Epithelial cell of prostate (primary cell): ENCODE results near the gene MYO1G.

Source experiments
- DNase-seq: peaks from one replicate; pipeline ENCODE4 v3.0.0-alpha.2; 2011; ENCODE audit warnings: low read depth, low spot score
- H3K27ac ChIP-seq: fragments of 450-650 bp; 2 replicates; pipeline ENCODE4 v1.5.1; 2017; ENCODE audit warnings: mild to moderate bottlenecking

Gene MYO1G

DNA sequence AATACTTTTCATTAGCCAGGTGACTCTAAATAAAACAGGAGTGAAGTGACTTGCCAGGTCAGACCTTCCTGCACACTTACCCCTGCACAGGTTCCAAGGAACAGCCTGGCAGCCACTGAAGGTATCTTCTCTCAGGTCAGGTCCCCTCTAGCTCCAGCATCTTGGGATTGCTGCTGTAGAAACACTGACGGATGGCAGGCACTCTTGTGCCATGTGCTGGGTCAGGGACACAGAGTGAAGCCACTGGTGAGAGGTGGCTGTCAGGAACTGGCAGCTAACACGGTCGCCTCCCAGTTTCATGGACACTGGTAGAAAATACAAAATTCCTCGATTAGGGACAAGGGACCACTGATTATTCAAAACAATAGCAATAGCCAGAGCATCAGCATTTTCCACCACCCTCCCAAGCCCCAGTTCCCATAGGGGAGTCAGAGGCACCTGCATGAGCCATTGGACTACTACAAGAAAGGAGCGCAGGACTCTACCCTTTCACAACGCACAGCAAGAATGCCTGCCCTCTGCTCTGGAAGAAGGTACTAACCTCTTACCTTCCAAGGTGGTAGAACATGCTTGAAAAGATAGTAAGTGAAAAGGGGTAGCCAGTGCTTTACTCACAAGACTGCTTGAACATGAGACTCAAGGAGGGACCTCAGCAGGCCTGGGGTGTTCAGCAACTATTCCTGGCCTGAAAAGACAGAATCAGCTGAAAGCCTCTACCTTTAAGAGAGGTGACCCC lies 5.1 kb upstream of the MYO1G start:
- no peak for DNase-seq
- peak overlapping the region; percentile 71 for H3K27ac ChIP-seq

DNA sequence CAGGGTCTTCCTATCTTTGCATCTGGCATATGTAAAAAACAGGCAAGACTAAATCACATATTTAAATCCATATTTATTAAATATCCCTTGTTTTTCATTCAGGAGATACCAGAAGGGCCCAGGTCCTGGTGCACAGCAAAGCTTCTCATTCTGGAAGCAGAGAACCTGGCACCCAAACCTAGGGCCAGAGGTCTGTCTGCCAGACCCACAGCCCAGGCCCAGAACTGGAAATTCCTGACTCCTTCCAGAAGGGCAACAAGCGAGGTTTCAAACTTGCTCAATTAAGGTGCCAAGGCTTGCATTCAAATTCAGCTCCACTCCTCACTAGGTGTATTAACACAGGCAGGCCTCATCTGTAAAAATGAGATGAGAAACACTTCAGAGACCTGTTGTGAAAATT lies 4.2 kb upstream of the MYO1G start:
- H3K27ac ChIP-seq, result no peak overlapping the region
- no peak for DNase-seq

DNA sequence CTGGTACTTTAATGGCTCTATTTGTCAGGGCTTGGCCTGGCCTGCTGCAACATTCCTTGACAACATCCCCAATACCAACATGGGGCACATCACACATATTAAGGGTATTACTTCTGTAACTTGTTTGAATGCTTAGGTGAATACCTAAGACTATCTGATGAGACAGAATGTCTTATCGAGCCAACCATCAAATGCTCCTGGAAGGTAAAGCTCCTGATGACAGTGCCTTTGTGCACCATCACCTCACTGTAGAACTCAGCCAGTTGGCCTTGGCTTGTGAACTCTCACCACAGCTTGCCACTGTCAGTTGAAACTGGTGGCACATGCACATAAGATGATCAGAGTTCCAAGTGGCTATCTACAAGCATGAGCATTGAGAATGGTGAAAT lies 3.7 kb upstream of the MYO1G start:
- DNase-seq, result no peak
- no peak overlapping the region for H3K27ac ChIP-seq

DNA sequence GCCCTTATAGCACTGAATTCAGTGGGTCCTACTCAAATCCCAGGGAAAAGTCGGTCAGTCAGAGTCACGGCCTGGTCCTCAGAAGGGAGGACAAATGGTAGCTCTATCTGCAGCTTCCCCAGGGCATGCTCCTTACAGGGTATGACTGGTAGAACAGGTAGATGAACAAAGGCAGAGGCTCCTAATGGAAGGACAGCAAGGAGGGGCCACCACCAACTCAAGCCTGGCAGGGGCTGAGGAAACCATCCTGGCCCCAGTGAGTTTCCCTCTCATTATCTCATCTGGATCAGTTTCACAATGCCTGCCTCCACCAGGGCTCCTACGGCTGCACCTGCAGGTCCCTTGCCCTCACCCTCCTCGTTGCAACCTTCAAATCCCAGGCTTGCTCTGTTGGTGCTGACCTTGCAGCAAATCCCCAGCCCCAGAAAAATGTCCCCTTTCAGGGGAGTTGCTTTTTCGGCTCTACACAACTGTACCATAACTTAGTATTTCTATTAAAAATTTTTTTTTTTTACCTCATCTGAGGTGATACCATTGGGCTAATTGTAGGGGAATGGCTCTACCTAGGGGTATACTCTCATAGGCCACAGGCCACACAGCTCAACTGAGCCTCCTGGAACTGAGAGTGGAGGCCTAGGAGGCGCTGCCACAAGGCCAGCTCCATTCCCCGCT lies 2.4 kb upstream of the MYO1G start:
- no peak for DNase-seq
- H3K27ac ChIP-seq, result peak overlapping the region; percentile 67

DNA sequence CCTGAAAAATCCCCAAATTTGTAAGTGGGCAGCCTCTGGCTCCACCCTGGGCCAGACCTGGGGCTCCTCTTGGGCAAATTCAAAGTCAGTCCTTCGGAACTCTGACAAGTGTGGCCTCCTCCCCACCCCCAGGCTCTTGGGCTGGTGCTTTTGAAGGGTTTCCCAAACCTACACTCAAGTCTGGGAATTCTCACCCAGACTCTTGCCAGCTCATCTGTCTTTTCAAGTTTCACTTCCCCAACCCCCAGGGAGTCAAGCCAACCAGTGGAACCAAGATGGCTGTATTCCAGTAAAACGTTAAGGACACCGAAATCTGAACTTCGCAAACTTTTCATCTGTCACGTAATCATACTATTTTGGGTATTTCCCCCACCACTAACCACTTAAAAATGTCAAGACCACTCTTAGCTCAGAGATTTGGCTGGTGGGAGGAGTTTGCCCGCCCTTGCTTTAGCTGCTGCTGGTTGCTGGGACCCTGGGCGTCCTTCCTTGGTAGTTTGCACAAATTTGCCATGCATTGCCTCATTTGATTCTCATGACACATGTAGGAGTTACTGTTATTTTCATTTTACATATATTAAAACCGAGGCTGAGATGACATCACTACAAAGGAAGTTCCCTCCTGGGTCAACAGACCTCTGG lies 1.7 kb upstream of the MYO1G start:
- peak overlapping the region; percentile 67 for H3K27ac ChIP-seq
- no peak for DNase-seq

DNA sequence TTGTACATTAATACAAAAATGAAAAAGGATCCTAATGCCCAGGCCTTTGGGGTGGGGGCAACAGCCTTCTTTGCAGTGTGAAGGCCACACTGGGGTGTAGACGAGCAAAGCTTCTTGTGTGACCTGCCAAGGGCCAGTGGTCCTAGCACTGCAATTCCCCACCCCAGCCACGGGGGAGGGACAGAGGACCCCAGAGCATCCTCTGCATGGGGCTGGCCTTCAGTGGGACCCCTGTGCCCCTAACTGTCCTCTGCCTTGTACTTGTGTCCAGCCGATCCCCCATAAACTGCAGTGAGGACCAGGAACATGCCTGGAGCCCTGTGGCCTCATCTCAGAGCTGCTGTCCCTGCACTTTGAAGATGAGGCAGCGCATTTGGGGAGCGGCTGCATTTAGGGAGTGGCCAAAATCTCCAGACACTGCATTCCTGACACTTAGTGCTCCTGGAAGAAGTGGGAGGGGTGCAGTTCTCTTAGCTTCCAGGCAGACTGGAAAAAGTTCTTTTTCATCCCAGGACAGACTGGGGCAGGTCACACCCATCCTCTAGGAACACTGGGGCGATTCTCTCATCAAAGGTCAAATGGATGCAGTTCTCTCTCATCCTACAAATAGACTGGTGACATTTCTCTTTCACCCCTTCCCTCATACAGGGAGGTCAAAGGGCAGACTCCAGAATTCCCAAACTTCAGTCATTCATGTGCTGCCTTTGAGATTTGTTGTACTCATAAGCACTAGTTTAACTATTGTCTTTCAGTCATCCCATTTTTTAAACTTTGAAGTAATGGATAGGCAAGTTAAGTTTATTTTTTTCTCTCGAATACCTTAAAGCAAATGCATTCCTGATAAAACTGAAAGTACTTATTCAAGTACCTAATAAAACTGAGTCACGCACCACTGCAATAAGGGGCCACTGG lies 922 bp upstream of the MYO1G start:
- peak overlapping the region; percentile 67 for H3K27ac ChIP-seq
- no peak for DNase-seq

DNA sequence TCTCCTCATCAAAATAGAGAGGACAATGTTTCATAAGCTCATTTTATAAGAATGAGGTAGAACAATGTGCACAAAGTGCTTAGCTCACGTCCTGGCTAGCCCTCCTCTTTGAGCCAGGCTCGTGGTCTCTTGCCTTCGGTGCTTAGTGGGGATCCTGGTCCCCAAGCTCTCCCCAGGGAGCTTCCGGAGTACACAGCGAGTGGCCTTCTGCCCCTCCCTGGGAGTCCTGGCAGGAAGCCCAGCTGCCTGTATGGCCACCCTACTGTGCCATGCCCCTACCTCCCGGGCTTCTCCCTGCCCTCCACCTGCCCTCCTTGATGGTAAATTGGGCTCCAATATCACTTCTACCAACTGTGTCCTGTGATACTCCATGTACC lies 868 bp downstream of the MYO1G start:
- no peak for DNase-seq
- no peak overlapping the region for H3K27ac ChIP-seq

DNA sequence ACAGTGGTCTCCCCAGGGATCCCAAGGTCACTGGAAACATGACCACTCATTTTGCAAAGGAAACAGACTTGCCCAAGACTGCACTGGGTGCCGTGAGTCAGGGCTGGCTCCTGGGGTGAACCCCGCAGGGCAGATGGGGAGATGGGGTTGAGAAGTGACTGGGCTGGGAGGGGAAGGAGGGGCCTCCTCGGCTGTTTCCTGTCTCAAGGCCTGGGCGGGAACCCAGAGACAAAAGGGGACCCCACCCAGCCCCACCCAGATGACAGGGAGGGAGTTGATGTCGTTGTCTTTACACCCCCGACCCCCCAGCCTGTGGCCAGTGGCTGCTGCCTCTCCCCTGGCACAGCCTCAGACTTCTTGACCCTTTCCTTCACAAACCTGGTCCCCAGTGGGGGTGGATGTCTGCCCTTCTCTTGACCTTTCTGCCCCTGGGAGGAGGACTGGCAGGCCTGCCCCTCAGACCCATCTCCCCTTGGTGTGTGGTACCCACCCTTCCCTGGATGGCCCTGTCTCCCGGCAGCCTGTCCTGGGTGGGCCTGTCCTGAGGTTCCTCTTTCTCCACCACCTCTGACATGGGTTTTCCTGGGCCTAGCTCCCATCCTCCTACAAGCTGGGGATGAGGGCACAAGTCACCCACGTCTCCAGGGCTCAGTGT lies 1.4 kb downstream of the MYO1G start:
- no peak overlapping the region for H3K27ac ChIP-seq
- DNase-seq, result no peak

DNA sequence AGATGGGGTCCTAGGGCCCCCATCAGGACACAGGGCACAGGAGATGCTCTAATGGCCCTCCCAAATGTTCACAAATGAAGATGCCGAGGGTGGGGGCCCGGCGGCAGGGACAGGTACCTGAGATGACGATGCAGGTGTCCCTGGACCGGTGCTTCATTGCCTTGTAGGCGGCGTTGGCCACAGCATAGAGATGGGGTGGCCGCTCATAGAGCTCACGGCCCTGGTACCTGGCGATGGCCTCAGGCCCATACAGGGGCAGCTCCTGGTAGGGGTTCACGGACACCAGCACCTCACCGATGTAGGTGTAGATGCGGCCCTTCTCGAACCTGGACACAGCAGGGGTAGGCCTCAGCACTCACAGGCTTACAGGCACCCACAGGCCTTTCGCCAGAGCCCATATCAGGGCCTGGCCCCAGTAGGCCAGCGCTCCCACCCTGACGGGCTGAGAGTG lies 2.0 kb downstream of the MYO1G start:
- H3K27ac ChIP-seq, result no peak overlapping the region
- DNase-seq, result no peak

DNA sequence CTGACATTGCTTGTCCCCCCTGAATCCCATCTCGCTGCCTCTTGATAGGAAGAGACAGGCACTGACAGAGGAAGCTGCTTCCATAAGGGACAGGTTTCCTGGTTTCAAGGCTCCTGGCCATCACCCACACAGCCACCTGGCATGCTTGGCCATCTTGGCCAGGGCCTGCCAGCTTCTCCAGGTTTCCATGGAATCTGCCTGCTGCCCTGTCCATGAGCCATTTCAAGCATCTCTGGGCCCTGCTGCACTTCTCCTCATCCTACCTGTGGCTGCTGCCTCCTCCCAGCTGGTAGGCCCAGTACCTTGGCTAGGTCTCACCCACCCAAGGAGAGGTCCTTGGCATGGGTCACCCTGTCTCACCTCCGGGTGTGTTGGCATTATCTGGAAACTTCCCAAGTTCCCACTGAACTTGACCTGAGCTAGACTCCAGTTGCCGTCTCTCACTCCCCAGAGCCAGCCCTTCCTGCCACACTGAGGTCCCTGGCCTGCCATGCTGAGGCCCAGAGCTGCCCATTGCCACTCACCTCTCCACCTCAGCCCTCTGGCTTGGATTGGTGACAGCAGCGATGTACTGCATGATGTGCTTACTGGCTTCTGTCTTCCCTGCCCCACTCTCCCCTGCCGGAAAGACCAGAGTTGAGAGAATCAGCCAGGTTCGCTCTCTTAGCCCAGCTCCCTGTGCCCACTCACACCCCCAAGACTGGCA lies 2.6 kb downstream of the MYO1G start:
- no peak for DNase-seq
- no peak overlapping the region for H3K27ac ChIP-seq

DNA sequence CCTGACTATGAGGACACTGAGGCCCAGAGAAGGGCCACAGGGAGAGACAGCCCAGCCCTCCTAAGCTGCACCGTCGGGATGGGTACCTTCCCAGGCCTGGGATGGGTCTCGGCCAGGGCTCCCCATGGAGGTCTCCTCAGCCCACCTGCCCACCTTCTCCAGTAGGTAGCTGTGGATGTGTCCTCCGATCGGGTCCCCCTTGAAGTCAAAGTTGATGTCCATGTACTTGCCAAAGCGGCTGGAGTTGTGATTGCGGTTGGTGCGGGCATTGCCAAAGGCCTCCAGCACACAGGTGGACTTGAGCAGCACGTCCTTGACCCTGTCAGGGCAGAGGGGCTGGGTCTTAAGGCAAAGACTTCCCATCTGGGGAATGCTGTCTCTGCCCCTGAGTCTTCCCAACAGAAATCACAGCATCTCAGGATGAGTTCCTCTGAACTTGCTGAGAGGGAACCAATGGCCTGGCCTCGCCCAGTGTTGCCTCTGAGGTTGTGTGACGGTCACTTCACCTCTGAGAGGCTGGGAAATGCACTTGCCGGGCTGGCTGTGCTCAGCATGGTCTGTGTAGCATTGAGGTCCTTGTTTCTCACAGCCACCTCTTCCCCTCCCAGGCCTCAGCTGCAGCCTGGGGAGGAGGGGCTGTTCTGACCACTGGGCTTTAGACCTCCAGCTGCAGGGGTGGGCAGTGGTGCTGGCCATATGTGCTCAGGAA lies 3.3 kb downstream of the MYO1G start:
- no peak for DNase-seq
- H3K27ac ChIP-seq, result no peak overlapping the region

DNA sequence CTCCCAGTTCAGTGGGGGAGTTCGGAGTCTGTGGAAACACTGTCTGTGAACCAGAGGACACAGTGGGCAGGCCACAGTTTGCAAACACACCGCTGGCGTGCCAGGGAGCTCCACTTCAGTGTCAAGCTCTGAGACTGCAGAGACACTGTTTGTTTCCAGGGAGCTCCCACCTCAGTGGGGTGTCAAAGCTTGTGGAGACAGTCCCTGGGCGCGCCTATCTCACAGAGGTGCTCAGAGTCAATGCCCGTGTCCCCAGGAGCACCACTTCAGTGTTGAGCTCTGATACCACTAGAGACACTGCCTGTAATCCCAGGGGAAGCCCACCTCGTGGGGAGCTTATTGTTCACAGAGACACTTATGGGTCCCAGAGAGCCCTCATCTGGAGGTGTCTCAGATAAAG lies 4.3 kb downstream of the MYO1G start:
- H3K27ac ChIP-seq, result no peak overlapping the region

DNA sequence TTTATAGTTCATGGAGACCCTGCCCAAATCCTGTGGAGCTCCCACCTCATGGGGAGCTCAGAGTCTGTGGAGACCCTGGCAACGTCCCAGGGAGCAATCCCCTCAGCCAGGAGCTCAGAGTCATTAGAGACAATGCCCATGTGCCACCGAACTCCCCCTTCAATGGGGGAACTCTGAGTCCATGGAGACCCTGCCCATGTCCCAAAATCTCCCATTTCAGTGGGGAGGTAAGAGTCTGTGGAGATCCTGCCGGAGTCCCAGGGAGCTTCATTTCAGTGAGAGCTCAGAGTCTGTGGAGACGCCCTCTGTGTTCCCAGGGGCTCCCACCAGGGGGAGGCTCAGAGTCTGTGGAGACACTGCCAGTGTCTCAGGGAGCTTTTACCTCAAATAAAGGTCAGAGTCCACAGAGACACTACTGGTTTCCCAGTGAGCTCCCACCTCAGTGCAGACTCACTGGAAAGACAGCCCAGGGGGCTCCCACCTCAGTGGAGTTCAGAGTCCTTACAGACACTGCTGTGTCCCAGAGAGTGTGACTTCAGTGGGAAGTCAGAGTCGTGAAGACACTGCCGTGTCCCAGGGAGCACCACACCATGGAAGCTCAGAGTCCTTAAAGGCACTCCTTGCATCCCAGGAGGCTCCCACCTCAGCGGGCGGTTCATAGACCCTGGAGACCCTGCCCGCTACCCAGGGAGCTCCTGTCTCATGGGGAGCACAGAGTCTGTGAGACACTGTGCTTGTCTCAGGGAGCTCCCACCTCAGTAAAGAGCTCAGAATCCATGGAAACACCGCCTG lies 5.0 kb downstream of the MYO1G start:
- H3K27ac ChIP-seq, result no peak overlapping the region
- no peak for DNase-seq

More for the DNA sequence above, 4.3 kb downstream of the MYO1G start:
- no peak for DNase-seq

DNA sequence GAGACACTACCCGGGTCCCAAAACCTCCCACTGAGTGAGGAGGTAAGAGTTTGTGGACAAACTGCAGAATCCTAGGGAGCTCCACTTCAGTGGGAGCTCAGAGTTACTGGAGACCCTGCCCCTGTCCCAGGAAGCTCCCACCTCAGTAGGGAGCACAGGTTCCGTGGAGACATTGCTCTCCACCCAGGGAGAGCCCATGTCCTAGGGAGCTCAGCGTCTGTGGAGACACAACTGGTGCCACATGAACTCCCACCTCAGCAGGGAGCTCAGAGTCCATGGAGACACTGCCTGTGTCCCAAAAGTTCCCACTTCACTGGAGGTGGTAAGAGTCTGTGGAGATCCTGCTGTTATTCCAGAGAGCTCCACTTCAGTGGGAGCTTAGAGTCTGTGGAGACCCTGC lies 6.3 kb downstream of the MYO1G start:
- no peak for DNase-seq
- no peak overlapping the region for H3K27ac ChIP-seq

DNA sequence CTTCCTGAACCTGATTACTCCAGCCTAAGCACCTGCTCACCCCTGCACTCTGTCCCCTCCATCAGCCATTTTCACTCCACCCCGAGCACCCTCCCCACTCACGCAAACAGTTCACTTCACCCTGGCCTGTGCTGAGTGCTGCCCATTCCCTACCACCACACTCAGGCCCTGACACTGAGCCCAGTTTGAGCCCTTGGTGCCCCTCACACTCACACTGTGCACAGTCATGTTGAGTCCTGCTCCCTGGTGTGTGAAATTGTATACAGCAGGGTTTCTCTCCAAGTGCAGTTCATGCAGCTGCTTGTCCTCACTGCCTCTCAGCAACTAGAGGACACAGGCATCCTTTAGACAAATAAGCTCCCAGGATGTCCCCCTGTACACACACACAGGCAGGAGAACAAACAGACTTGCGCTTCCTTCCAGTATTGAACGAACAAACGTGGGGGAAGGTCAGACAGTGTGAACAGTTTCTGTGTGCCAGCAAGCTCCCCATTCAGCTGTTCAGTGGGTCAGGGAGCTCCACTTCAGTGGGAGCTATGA lies 6.8 kb downstream of the MYO1G start:
- DNase-seq, result no peak
- no peak overlapping the region for H3K27ac ChIP-seq

DNA sequence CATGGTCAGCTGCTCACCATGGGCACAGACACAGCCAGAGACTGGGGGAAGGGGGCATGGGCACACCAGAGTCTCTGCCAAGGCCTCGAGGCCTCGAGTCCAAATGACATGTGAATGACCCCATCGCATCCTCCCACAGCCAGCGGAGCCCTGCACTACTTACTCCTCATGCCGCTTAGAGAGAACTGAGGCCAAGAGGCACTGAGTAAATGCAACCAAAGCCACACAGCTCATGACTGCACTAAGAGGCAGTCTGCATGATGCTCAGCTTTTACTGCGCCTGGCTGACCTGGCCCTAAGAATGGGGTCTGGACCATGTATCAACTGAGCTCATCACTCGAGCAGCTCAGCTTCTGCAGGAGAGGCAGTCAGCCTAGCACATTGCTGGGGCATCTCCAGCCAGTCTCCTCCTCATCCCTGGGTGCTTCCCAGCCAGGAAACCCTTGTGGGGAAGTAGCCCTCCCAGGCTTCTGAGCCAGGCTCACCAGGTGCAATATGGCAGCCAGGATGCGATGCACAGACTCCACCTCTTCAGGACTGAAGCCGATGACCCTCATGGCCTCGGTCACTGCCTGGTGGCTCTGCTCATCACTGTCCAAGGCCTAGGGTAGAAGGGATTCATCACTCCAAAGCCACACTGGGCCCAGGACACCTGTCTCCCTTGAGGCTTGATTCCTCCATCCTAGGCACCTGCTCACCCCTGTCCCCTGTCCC lies 7.5 kb downstream of the MYO1G start:
- DNase-seq, result no peak
- no peak overlapping the region for H3K27ac ChIP-seq

DNA sequence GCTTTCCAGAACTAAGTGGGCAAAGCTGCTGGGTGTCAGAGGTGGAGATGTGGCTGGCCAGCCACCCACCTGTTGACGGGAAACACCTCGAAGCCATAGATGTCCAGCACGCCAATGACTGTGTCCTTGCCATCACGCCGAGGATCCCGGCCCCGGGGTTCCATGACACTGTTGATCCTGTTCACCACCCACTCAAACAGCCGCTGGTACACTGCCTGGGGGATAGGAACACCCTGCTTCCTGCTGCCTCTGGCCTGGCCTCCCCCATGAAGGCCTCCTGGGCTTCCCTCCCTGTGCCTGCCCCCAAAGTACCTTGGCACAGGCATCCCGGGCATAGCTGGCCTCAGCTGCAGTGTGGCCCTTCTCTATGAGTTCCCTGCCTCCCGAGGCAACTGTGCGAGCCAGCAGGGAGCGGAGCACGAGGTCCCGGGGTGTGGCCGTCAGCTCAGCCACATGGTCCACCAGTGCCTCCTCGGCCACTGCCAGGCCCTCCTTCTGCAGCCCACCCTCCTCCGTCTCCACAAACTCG lies 8.2 kb downstream of the MYO1G start:
- DNase-seq, result no peak
- H3K27ac ChIP-seq, result no peak overlapping the region
